Fibroblast of peridontal ligament (primary cell): ENCODE data around the gene AFG1L.
"Not testable (repeated sequence)": the region's sequence is repeated elsewhere in the genome, so short reads cannot be mapped to it uniquely, and the experiment has no call there.

Source experiments
- DNase-seq: peaks from one replicate; pipeline ENCODE4 v3.0.0-alpha.2; 2010; ENCODE audit errors: extremely low read depth

AFG1L gene

GRCh38 chr6:108288742-108289141, 6.1 kb upstream of the AFG1L start:
- no peak for DNase-seq

GRCh38 chr6:108291091-108291490, 3.8 kb upstream of the AFG1L start:
- DNase-seq, result no peak

GRCh38 chr6:108292561-108292960, 2.3 kb upstream of the AFG1L start:
- not testable (repeated sequence) for DNase-seq

GRCh38 chr6:108293527-108294296, 1.1 kb upstream of the AFG1L start:
- DNase-seq, result no peak

GRCh38 chr6:108294297-108294726, 542 bp upstream of the AFG1L start:
- no peak for DNase-seq

DNA sequence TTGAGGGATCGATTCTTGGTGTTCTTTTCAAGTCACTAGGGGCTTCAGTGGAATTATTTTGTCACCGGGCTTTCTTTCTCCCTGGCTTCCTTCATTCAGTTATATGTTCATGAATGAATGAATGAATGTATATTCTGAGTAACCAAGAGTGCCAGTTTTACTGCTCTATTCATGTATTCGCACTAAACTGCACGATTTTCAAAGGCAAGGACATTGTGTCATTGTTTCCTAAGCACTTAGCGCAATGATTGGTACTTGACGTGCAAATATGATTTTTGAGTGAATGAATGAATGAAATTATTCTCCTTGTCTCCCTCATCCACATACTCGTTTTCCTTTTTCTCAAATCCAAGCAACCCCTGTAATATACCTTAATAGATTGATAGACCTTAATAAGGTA, 822 bp downstream of the AFG1L start:
- no peak for DNase-seq

- DNase-seq, result no peak
Observed at GRCh38 chr6:108302386-108302785, 7.5 kb downstream of the AFG1L start.

DNA sequence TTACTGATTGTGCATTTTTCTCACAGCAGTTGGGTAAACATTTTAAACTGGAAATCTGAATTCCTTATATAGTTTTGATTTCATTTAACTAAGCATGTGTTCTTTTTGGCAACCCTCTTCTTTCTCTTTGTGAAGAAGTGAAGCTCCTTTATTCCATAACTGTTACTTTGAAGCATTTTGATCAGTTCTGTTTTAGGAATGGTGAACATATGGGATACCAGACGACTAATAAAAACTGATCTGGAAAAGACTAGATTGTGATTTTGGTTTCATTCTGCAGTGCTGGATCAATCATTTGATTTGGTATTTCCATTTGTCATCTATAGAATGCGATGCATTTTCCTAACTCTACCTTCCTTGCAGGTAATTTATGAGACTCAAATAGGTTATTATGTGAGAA, 9.8 kb downstream of the AFG1L start:
- no peak for DNase-seq

GRCh38 chr6:108308641-108309040, 13.8 kb downstream of the AFG1L start:
- not testable (repeated sequence) for DNase-seq

- DNase-seq, result no peak
Observed at GRCh38 chr6:108309844-108310243, 15.0 kb downstream of the AFG1L start.

GRCh38 chr6:108312605-108313004, 17.8 kb downstream of the AFG1L start:
- no peak for DNase-seq

DNA sequence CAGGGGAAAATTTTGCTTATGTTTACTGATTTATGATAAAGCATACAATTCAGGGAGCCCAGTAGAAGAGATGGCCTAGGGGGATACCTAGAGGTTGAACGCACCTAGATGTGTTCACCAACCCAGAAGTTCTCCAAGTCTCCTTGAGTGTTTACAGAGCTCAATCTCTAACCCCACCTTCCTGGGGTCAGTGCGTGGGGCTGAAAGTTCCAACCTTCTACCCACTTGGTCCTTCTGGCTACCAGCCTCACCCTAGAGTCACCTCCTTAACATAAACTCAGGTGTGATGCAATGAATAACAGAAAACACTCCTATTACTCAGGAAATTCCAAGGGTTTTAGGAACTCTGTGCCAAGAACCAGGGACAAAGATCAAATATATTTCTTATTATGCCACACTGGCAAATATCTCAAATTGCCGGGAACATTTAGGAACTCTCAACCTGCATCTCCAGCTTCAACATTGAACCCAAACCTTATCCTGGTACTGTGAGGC, 26.4 kb downstream of the AFG1L start:
- no peak for DNase-seq

GRCh38 chr6:108322728-108323127, 27.9 kb downstream of the AFG1L start:
- DNase-seq, result no peak

DNA sequence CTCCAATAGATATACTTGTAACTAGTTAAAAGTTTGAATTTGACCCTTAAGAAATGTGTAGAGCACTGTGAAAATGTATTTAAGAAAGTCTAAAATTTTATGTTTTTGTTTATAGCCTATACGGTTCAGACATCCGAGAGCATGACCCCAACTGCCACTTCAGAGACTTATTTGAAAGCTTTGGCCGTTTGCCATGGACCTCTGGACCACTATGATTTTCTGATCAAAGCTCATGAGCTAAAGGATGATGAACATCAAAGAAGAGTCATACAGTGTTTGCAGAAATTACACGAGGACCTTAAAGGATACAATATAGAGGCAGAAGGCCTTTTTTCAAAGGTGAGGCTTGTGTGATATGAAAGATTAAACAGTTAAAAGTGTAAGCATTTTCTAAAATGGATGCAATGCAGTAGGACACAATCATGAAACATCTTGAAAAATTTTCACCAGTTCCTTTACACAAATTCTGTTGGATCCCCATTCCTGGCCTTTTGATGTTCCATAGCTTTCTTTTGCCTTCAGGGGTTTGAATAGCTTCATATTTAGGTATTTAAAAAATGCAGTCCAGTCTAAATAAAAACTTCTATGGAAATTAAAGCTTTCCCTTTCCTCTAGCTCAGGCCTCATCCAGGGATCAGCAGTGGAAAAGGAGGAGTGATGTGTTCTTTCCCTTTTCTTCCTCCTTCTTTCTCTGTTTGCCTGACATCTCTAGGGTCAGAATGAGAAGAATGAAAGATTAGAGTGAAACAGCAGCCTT, 29.0 kb downstream of the AFG1L start:
- no peak for DNase-seq

GRCh38 chr6:108330221-108330785, 35.4 kb downstream of the AFG1L start:
- DNase-seq, result not testable (repeated sequence)

DNA sequence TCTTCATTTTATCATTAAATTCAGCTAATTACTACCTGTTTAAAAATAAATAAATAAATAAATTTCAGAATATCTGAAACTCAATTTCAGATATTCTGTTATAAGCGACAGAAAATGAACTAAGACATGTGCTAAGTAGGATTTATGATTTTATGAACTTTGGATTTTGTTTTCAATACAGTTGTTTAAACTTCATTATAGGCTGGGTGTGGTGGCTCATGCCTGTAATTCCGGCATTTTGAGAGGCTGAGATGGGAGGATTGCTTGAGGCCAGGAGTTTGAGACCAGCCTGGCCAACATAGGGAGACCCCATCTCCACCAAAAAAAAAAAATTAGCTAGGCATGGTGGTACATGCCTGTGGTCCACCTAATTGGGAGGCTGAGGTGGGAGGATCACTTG, 36.0 kb downstream of the AFG1L start:
- DNase-seq, result no peak

GRCh38 chr6:108331982-108332381, 37.1 kb downstream of the AFG1L start:
- DNase-seq, result no peak

DNA sequence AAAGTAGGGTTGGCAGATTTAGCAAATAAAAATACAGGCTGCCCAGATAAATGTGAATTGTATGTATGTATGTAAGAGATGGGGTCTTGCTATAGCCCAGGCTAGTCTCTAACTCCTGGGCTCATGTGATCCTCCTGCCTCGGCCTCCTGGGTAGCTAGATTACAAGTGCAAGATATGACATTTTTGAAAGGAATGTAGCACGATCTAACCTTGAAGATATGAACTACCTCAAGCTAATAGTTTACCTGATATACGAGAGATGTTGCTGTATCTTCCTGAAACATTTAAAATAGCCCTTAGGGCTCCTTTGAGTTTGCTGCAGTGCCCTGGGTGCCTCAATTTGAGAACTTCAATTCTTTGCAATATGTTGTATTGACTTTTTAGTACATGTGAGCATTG, 42.1 kb downstream of the AFG1L start:
- DNase-seq, result no peak

DNA sequence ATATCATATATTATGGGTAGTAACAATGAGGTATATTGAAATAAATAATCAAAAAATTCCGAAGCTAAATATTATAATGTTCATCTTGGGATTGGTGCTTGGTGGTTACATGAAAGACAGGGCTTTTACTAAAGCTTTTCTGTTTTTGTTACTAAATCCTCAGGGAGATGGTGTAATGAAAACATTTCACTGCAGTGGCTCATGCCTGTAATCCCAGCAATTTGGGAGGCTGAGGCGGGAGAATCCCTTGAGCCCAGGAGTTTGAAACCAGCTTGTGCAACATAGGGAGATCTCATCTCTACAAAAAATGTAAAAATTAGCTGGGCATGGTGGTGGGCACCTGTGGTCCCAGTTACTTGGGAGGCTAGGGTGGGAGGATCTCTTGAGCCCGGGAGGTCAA, 42.9 kb downstream of the AFG1L start:
- DNase-seq, result peak; percentile 58

GRCh38 chr6:108341372-108341771, 46.5 kb downstream of the AFG1L start:
- no peak for DNase-seq

GRCh38 chr6:108343894-108344293, 49.0 kb downstream of the AFG1L start:
- DNase-seq, result no peak

GRCh38 chr6:108348655-108349349, 53.9 kb downstream of the AFG1L start:
- DNase-seq, result no peak
